Fibroblast of skin of left quadriceps (primary cell): Measurements from ENCODE around the gene TLDC2.
"Not testable (repeated sequence)": the region's sequence is repeated elsewhere in the genome, so short reads cannot be mapped to it uniquely, and the experiment has no call there.

ENCODE experiments used
- DNase-seq, 2 experiments: peaks; one replicate each; pipeline ENCODE4 v3.0.0-alpha.2; 2013; ENCODE audit warnings: low read depth in 2 of 2

Gene TLDC2

GRCh38 chr20:36866681-36867495, 9.1 kb upstream of the TLDC2 start:
- DNase-seq = no peak

- DNase-seq = no peak
Measured at GRCh38 chr20:36871640-36872570, 4.0 kb upstream of the TLDC2 start.

- DNase-seq = no peak
Measured at GRCh38 chr20:36872852-36873251, 3.1 kb upstream of the TLDC2 start.

GRCh38 chr20:36873498-36874189, 2.3 kb upstream of the TLDC2 start:
- no peak for DNase-seq

GRCh38 chr20:36875093-36875492, 845 bp upstream of the TLDC2 start:
- DNase-seq = not testable (repeated sequence)

GRCh38 chr20:36876473-36876833, 515 bp downstream of the TLDC2 start:
- DNase-seq = no peak

GRCh38 chr20:36878941-36879340, 3.0 kb downstream of the TLDC2 start:
- DNase-seq = no peak

GRCh38 chr20:36880741-36881250, 4.9 kb downstream of the TLDC2 start:
- DNase-seq = no peak

GRCh38 chr20:36881331-36881730, 5.4 kb downstream of the TLDC2 start:
- no peak for DNase-seq

GRCh38 chr20:36881888-36882287, 6.0 kb downstream of the TLDC2 start:
- no peak for DNase-seq

- DNase-seq = no peak
Measured at GRCh38 chr20:36883977-36884535, 8.1 kb downstream of the TLDC2 start.

- no peak for DNase-seq
Measured at GRCh38 chr20:36885356-36885755, 9.4 kb downstream of the TLDC2 start.

- peak; percentile 47 to 52 for DNase-seq
Measured at GRCh38 chr20:36886859-36887751, 11.2 kb downstream of the TLDC2 start.

- peak in 1 of 2 experiments; percentile 1 for DNase-seq
Measured at GRCh38 chr20:36887752-36888090, 11.8 kb downstream of the TLDC2 start.

- no peak for DNase-seq
Measured at GRCh38 chr20:36888880-36889516, 13.1 kb downstream of the TLDC2 start.

GRCh38 chr20:36890586-36890985, 14.6 kb downstream of the TLDC2 start:
- DNase-seq = no peak

- no peak for DNase-seq
Measured at GRCh38 chr20:36891211-36891610, 15.3 kb downstream of the TLDC2 start.

GRCh38 chr20:36893801-36894200, 17.9 kb downstream of the TLDC2 start:
- no peak for DNase-seq

- DNase-seq = no peak
Measured at GRCh38 chr20:36895036-36895435, 19.1 kb downstream of the TLDC2 start.

- DNase-seq = no peak
Measured at GRCh38 chr20:36904690-36905089, 28.8 kb downstream of the TLDC2 start.
